ENCODE measurements around the gene RASSF4.

RASSF4 gene

GRCh38 chr10:44962870-44963738 is 3.5 kb downstream of the RASSF4 start:
- Histone ChIP-seq H2AFZ (ENCODE audit: low read depth, low read length) (no peak overlapping the region), H2BK120ac (ENCODE audit: low read depth, low read length) (no peak overlapping the region), H2AK5ac (ENCODE audit: low read length, severe bottlenecking) (peak overlapping the region; percentile 8), H3K4me2 (ENCODE audit: low read length, poor library complexity, severe bottlenecking) (no peak overlapping the region), H3K9ac (ENCODE audit: low read length) (no peak overlapping the region), H3K4me3 (ENCODE audit: insufficient read depth in 1 of 2, low read depth in 1 of 2, low read length in 2 of 2) (no peak overlapping the region), H3K27ac (ENCODE audit: low read length, poor library complexity, severe bottlenecking) (peak overlapping the region; percentile 52), H3K9me3 (ENCODE audit: control insufficient read depth, low read length) (no peaks in the 10 kb centered on the region), H3K23ac (ENCODE audit: low read length in 2 of 2) (no peak overlapping the region), H4K91ac (ENCODE audit: low read length) (peak overlapping the region; percentile 41), H3K27me3 (ENCODE audit: control insufficient read depth in 1 of 2, insufficient read depth in 1 of 2, low read length in 2 of 2) (no peaks in the 10 kb centered on the region), H2BK12ac (ENCODE audit: low read length in 2 of 2) (peak overlapping the region in 1 of 2 experiments; percentile 96), H4K8ac (ENCODE audit: low read length) (peak overlapping the region; percentile 16), H3K18ac (ENCODE audit: low read depth in 1 of 2, low read length in 2 of 2) (peak overlapping the region; percentile 3 to 76), H2BK15ac (ENCODE audit: low read depth, poor library complexity, severe bottlenecking) (no peak overlapping the region), H3K4ac (ENCODE audit: low read depth in 1 of 2, low read length in 2 of 2) (peak overlapping the region in 1 of 2 experiments; percentile 65), H3K4me1 (ENCODE audit: control insufficient read depth, insufficient read depth, low read depth, low read length) (peaks cover 53% of the 10 kb centered on the region), H3K14ac (ENCODE audit: low read length in 2 of 2) (peak overlapping the region in 1 of 2 experiments; percentile 62), H2BK5ac (ENCODE audit: low read depth, low read length, poor library complexity, severe bottlenecking) (peak overlapping the region; percentile 60), H3K36me3 (ENCODE audit: control insufficient read depth in 1 of 2, insufficient read depth in 2 of 2, low read depth in 1 of 2, low read length in 2 of 2) (no peaks in the 10 kb centered on the region), H3K79me1 (replicated peaks; ENCODE audit: low read length, poor library complexity, severe bottlenecking) (peaks cover 35% of the 10 kb centered on the region)
- DNase-seq: peak; percentile 34
- 60% methylated on average over 16 of the region's 19 CpGs for WGBS

GRCh38 chr10:44963772-44964633 is 4.4 kb downstream of the RASSF4 start:
- Histone ChIP-seq H2BK15ac (ENCODE audit: low read depth, poor library complexity, severe bottlenecking) (no peak overlapping the region), H2AFZ (ENCODE audit: low read depth, low read length) (peak overlapping the region; percentile 56), H3K14ac (ENCODE audit: low read length in 2 of 2) (peak overlapping the region in 1 of 2 experiments; percentile 96), H3K9me3 (ENCODE audit: control insufficient read depth, low read length) (no peaks in the 10 kb centered on the region), H2BK12ac (ENCODE audit: low read length in 2 of 2) (peak overlapping the region; percentile 69 to 85), H3K27me3 (ENCODE audit: control insufficient read depth in 1 of 2, insufficient read depth in 1 of 2, low read length in 2 of 2) (no peaks in the 10 kb centered on the region), H3K4me2 (ENCODE audit: low read length, poor library complexity, severe bottlenecking) (peak overlapping the region; percentile 31), H3K36me3 (ENCODE audit: control insufficient read depth in 1 of 2, insufficient read depth in 2 of 2, low read depth in 1 of 2, low read length in 2 of 2) (peaks cover 0 to 3% of the 10 kb centered on the region in 2 experiments), H3K79me1 (replicated peaks; ENCODE audit: low read length, poor library complexity, severe bottlenecking) (peaks cover 36% of the 10 kb centered on the region), H2AK5ac (ENCODE audit: low read length, severe bottlenecking) (peak overlapping the region; percentile 74), H3K18ac (ENCODE audit: low read depth in 1 of 2, low read length in 2 of 2) (peak overlapping the region; percentile 88 to 99), H4K91ac (ENCODE audit: low read length) (peak overlapping the region; percentile 92), H3K27ac (ENCODE audit: low read length, poor library complexity, severe bottlenecking) (peak overlapping the region; percentile 52), H3K23ac (ENCODE audit: low read length in 2 of 2) (peak overlapping the region in 1 of 2 experiments; percentile 91), H3K4me3 (ENCODE audit: insufficient read depth in 1 of 2, low read depth in 1 of 2, low read length in 2 of 2) (no peak overlapping the region), H3K4ac (ENCODE audit: low read depth in 1 of 2, low read length in 2 of 2) (peak overlapping the region; percentile 90 to 93), H4K8ac (ENCODE audit: low read length) (peak overlapping the region; percentile 95), H2BK5ac (ENCODE audit: low read depth, low read length, poor library complexity, severe bottlenecking) (no peak overlapping the region), H3K4me1 (ENCODE audit: control insufficient read depth, insufficient read depth, low read depth, low read length) (peaks cover 57% of the 10 kb centered on the region), H2BK120ac (ENCODE audit: low read depth, low read length) (peak overlapping the region; percentile 81), H3K9ac (ENCODE audit: low read length) (no peak overlapping the region)
- peak; percentile 76 for DNase-seq
- 35% methylated on average over 15 of the region's 15 CpGs for WGBS

DNA sequence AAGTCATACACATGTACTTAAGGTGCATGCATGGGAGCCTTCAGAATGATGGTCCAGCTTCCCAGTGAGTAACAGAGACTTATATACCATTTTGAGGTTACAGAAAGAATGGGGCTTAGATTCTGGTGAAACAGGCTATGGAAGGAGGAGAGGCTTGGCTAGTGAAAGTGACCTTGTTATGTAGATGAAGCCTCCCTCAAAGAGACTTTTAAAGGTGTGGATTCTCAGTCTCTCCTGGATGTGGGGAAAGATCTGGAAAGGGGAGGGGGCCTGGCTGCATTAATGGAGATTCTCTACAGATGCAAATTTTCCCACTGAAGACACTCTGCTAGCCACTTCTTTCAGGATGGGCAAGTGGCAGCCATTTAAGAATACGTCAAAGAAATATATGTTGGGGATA is 5.5 kb downstream of the RASSF4 start:
- Histone ChIP-seq H3K27me3 (ENCODE audit: control insufficient read depth in 1 of 2, insufficient read depth in 1 of 2, low read length in 2 of 2) (no peaks in the 10 kb centered on the region), H4K8ac (ENCODE audit: low read length) (no peak overlapping the region)
- WGBS: 100% methylated on average over 1 of the region's 1 CpG

More for the DNA sequence above, 5.5 kb downstream of the RASSF4 start:
- DNase-seq: no peak
- Histone ChIP-seq H3K9ac (ENCODE audit: low read length) (no peak overlapping the region), H3K4ac (ENCODE audit: low read depth in 1 of 2, low read length in 2 of 2) (peak overlapping the region; percentile 56 to 92), H2AK5ac (ENCODE audit: low read length, severe bottlenecking) (no peak overlapping the region), H3K79me1 (replicated peaks; ENCODE audit: low read length, poor library complexity, severe bottlenecking) (peaks cover 34% of the 10 kb centered on the region), H3K4me3 (ENCODE audit: insufficient read depth in 1 of 2, low read depth in 1 of 2, low read length in 2 of 2) (no peak overlapping the region), H3K27ac (ENCODE audit: low read length, poor library complexity, severe bottlenecking) (no peak overlapping the region), H4K91ac (ENCODE audit: low read length) (no peak overlapping the region), H3K23ac (ENCODE audit: low read length in 2 of 2) (no peak overlapping the region), H2BK12ac (ENCODE audit: low read length in 2 of 2) (peak overlapping the region; percentile 35 to 49), H3K9me3 (ENCODE audit: control insufficient read depth, low read length) (no peaks in the 10 kb centered on the region), H3K18ac (ENCODE audit: low read depth in 1 of 2, low read length in 2 of 2) (peak overlapping the region in 1 of 2 experiments; percentile 69), H3K14ac (ENCODE audit: low read length in 2 of 2) (no peak overlapping the region), H3K36me3 (ENCODE audit: control insufficient read depth in 1 of 2, insufficient read depth in 2 of 2, low read depth in 1 of 2, low read length in 2 of 2) (peaks cover 4 to 9% of the 10 kb centered on the region in 2 experiments), H2AFZ (ENCODE audit: low read depth, low read length) (no peak overlapping the region), H3K4me2 (ENCODE audit: low read length, poor library complexity, severe bottlenecking) (no peak overlapping the region), H2BK120ac (ENCODE audit: low read depth, low read length) (peak overlapping the region; percentile 90), H3K4me1 (ENCODE audit: control insufficient read depth, insufficient read depth, low read depth, low read length) (peaks cover 54% of the 10 kb centered on the region), H2BK5ac (ENCODE audit: low read depth, low read length, poor library complexity, severe bottlenecking) (no peak overlapping the region), H2BK15ac (ENCODE audit: low read depth, poor library complexity, severe bottlenecking) (no peak overlapping the region)

Measured in mesenchymal stem cell (in vitro differentiated cells and primary cell).